Measurements from ENCODE around the gene SHISA2. TPM values are rescaled to one million over a fixed set of nuclear protein-coding genes. Genes with fewer than 3 reads are reported as not detected.

The SHISA2 gene
- total and polyA plus RNA-seq, 2 of the 13 experiments (the other 11 are each of a cell fraction or from before 2014, with no cell fraction given), result not detected

DNA sequence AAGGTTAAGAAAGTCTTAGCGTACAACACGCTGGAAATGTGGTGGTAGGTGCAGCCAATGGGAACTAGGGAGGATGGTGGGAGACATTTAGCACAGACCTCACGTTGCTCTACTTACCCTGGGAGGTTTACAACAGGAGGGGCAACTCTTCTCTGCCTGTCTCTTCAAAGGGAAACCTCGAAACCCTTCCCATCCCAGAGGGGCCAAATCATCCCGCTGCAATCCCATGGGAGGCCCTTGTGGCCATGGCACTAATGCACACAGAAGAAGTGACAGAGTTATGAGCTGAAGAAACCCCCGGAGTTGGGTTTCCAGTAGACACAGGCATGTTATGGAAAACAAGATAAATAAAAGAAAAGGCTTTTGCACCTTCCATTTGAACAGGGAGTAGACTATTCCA is 35.6 kb downstream of the SHISA2 start (continued):
- TF ChIP-seq, protein P1, sequence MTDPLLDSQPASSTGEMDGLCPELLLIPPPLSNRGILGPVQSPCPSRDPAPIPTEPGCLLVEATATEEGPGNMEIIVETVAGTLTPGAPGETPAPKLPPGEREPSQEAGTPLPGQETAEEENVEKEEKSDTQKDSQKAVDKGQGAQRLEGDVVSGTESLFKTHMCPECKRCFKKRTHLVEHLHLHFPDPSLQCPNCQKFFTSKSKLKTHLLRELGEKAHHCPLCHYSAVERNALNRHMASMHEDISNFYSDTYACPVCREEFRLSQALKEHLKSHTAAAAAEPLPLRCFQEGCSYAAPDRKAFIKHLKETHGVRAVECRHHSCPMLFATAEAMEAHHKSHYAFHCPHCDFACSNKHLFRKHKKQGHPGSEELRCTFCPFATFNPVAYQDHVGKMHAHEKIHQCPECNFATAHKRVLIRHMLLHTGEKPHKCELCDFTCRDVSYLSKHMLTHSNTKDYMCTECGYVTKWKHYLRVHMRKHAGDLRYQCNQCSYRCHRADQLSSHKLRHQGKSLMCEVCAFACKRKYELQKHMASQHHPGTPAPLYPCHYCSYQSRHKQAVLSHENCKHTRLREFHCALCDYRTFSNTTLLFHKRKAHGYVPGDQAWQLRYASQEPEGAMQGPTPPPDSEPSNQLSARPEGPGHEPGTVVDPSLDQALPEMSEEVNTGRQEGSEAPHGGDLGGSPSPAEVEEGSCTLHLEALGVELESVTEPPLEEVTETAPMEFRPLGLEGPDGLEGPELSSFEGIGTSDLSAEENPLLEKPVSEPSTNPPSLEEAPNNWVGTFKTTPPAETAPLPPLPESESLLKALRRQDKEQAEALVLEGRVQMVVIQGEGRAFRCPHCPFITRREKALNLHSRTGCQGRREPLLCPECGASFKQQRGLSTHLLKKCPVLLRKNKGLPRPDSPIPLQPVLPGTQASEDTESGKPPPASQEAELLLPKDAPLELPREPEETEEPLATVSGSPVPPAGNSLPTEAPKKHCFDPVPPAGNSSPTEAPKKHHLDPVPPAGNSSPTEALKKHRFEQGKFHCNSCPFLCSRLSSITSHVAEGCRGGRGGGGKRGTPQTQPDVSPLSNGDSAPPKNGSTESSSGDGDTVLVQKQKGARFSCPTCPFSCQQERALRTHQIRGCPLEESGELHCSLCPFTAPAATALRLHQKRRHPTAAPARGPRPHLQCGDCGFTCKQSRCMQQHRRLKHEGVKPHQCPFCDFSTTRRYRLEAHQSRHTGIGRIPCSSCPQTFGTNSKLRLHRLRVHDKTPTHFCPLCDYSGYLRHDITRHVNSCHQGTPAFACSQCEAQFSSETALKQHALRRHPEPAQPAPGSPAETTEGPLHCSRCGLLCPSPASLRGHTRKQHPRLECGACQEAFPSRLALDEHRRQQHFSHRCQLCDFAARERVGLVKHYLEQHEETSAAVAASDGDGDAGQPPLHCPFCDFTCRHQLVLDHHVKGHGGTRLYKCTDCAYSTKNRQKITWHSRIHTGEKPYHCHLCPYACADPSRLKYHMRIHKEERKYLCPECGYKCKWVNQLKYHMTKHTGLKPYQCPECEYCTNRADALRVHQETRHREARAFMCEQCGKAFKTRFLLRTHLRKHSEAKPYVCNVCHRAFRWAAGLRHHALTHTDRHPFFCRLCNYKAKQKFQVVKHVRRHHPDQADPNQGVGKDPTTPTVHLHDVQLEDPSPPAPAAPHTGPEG (CRISPR knock-in tag; IDR thresholded peaks at IDR 0.05), result no peak
- TF ChIP-seq, protein P2, sequence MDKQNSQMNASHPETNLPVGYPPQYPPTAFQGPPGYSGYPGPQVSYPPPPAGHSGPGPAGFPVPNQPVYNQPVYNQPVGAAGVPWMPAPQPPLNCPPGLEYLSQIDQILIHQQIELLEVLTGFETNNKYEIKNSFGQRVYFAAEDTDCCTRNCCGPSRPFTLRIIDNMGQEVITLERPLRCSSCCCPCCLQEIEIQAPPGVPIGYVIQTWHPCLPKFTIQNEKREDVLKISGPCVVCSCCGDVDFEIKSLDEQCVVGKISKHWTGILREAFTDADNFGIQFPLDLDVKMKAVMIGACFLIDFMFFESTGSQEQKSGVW (CRISPR knock-in tag; IDR thresholded peaks at IDR 0.05; ENCODE audit: borderline replicate concordance), result no peak
- TF ChIP-seq ZFP82 (CRISPR knock-in tag; IDR thresholded peaks at IDR 0.05; ENCODE audit: borderline replicate concordance), result no peak
- TF ChIP-seq, protein P3, sequence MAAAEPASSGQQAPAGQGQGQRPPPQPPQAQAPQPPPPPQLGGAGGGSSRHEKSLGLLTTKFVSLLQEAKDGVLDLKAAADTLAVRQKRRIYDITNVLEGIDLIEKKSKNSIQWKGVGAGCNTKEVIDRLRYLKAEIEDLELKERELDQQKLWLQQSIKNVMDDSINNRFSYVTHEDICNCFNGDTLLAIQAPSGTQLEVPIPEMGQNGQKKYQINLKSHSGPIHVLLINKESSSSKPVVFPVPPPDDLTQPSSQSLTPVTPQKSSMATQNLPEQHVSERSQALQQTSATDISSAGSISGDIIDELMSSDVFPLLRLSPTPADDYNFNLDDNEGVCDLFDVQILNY (CRISPR knock-in tag; conservative IDR thresholded peaks at IDR 0.05), result no peak
- no peak for TF ChIP-seq NBN (conservative IDR thresholded peaks at IDR 0.05)
- no peak for TF ChIP-seq ZNF546 (CRISPR knock-in tag; conservative IDR thresholded peaks at IDR 0.05)
- no peak for TF ChIP-seq CBX1 (IDR thresholded peaks at IDR 0.05; ENCODE audit: low read depth)

Measured in HepG2 (cell line).